ENCODE results near the gene KCNJ12. TPM values are rescaled to one million over a fixed set of nuclear protein-coding genes. Genes with fewer than 3 reads are reported as not detected.
A peak's percentile ranks its signal among the peaks of the same experiment; 100 is the strongest.

The KCNJ12 gene
- total RNA-seq, 1 experiment from 2014 or later: 5.8 TPM

GRCh38 chr17:21374441-21375161, 1.6 kb upstream of the KCNJ12 start:
- no peaks in the 10 kb centered on the region for H3K36me3 ChIP-seq (ENCODE audit: control insufficient read depth in 1 of 2, insufficient read depth in 2 of 2, low read length in 2 of 2)
- H3K4me3 ChIP-seq (replicated peaks in 1 of 2; ENCODE audit: low read depth in 1 of 2, low read length in 2 of 2): no peak overlapping the region
- H3K4me2 ChIP-seq (ENCODE audit: low read length): no peak overlapping the region
- ChIA-PET POLR2A (interaction anchor here (0.5 kb wide), 1 partner anchor 138 kb away, joined by 3 read pairs; no protein-coding TSS in a partner anchor), RAD21 (ENCODE audit: low non-redundant PET in 1 of 2, low total read pairs in 2 of 2, uncharacterized antibody in 2 of 2, unreplicated experiment in 2 of 2) (no interaction called here), CTCF (interaction anchor here (0.9 kb wide), 1 partner anchor 255 kb away, joined by 4 read pairs; no protein-coding TSS in a partner anchor)
- H3K79me2 ChIP-seq (ENCODE audit: insufficient read depth, low read length): no peaks in the 10 kb centered on the region
- TF ChIP-seq CBX3 (IDR thresholded peaks at IDR 0.05; ENCODE audit: low read depth) (no peak), RAD21 (IDR thresholded peaks at IDR 0.05; ENCODE audit: low read depth) (0 out of 2 replicates have a peak, but pooled peaks have one; percentile 23)
- no peak for ATAC-seq
- no peaks in the 10 kb centered on the region for H3K27me3 ChIP-seq (ENCODE audit: insufficient read depth, low read length)
- H3K4me1 ChIP-seq (ENCODE audit: control insufficient read depth in 1 of 2, insufficient read depth in 2 of 2, low read length in 2 of 2): peaks cover 7 to 28% of the 10 kb centered on the region in 2 experiments; a peak in 2 of 4 replicates
- no peaks in the 10 kb centered on the region for H4K20me1 ChIP-seq (ENCODE audit: insufficient read depth)
- H2AFZ ChIP-seq (ENCODE audit: low read depth, low read length, poor library complexity, severe bottlenecking): no peak overlapping the region
- H3K9me3 ChIP-seq (ENCODE audit: control insufficient read depth in 1 of 2, insufficient read depth in 1 of 2, low read depth in 1 of 2, low read length in 2 of 2): no peaks in the 10 kb centered on the region
- no peak for DNase-seq (ENCODE audit: low read depth, low spot score)
- H3K27ac ChIP-seq (ENCODE audit: low read depth, low read length): no peak overlapping the region
- no TSS peak for BruUV-seq (replicated peaks)
- no peak overlapping the region for H3K9ac ChIP-seq (ENCODE audit: low read length)
- no peaks in the 10 kb centered on the region for H3K9me2 ChIP-seq (ENCODE audit: insufficient read depth)
- intact Hi-C loops (cut with micrococcal nuclease): no loop called here

DNA sequence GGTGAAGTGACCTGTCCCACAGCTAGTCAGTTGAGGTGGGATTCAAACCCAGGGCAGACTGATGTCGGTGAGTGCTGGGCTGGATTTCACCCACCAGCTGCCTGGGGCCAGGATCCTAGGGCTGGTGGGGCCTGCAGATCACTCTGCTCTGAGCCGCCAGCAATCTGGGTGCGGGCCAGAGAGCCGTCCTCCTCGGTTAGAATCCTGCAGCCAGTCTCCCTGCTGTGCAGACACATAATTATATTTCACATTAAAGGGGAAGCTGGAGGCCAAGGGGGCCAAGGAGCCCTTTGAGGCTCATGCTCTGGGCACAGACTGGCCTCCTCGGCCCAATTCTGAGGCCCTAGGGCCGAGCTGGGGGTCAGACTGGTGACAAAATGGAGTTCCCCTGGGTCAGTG, 996 bp upstream of the KCNJ12 start:
- Histone ChIP-seq H3K4me3 (replicated peaks in 1 of 2; ENCODE audit: low read depth in 1 of 2, low read length in 2 of 2) (no peak overlapping the region), H4K20me1 (ENCODE audit: insufficient read depth) (no peaks in the 10 kb centered on the region), H3K27ac (ENCODE audit: low read depth, low read length) (no peak overlapping the region; the same call in 1 of the 2 replicates), H3K4me1 (ENCODE audit: control insufficient read depth in 1 of 2, insufficient read depth in 2 of 2, low read length in 2 of 2) (peaks cover 7 to 28% of the 10 kb centered on the region in 2 experiments; a peak in 2 of 4 replicates), H3K79me2 (ENCODE audit: insufficient read depth, low read length) (no peaks in the 10 kb centered on the region), H3K27me3 (ENCODE audit: insufficient read depth, low read length) (no peaks in the 10 kb centered on the region), H3K4me2 (ENCODE audit: low read length) (no peak overlapping the region), H3K36me3 (ENCODE audit: control insufficient read depth in 1 of 2, insufficient read depth in 2 of 2, low read length in 2 of 2) (no peaks in the 10 kb centered on the region), H3K9me3 (ENCODE audit: control insufficient read depth in 1 of 2, insufficient read depth in 1 of 2, low read depth in 1 of 2, low read length in 2 of 2) (no peaks in the 10 kb centered on the region), H2AFZ (ENCODE audit: low read depth, low read length, poor library complexity, severe bottlenecking) (no peak overlapping the region), H3K9ac (ENCODE audit: low read length) (no peak overlapping the region), H3K9me2 (ENCODE audit: insufficient read depth) (no peaks in the 10 kb centered on the region)
- TF ChIP-seq SRF (IDR thresholded peaks at IDR 0.05; ENCODE audit: low read depth) (no peak), SP1 (IDR thresholded peaks at IDR 0.05; ENCODE audit: low read depth) (no peak)
- intact Hi-C loops (cut with micrococcal nuclease): no loop called here
- DNase-seq (ENCODE audit: low read depth, low spot score): no peak
- POLR2A ChIA-PET: no interaction called here
- RAD21 ChIA-PET (ENCODE audit: low non-redundant PET in 1 of 2, low total read pairs in 2 of 2, uncharacterized antibody in 2 of 2, unreplicated experiment in 2 of 2): no interaction called here
- no peak for ATAC-seq
- CTCF ChIA-PET: interaction anchor here (0.9 kb wide), 1 partner anchor 256 kb away, joined by 4 read pairs; no protein-coding TSS in a partner anchor
- BruUV-seq (replicated peaks): no TSS peak

Data from HCT116 (cell line).